GM12872 (cell line): Measurements from ENCODE around the gene GFRA4.

Source experiments
- CTCF ChIP-seq: IDR thresholded peaks from 3 replicates; pipeline ENCODE4 v1.5.1; 2011; ENCODE audit warnings: low read depth, mild to moderate bottlenecking, low read length, moderate library complexity; ENCODE audit not compliant: insufficient read depth

The GFRA4 gene

GRCh38 chr20:3699037-3699436 lies 35.8 kb upstream of the GFRA4 start:
- no peak for TF ChIP-seq CTCF

- TF ChIP-seq CTCF: no peak
Measured at GRCh38 chr20:3698591-3699001, 35.4 kb upstream of the GFRA4 start.

GRCh38 chr20:3697588-3698305 lies 34.5 kb upstream of the GFRA4 start:
- TF ChIP-seq CTCF: no peak

- TF ChIP-seq CTCF: no peak
Measured at GRCh38 chr20:3696745-3697587, 33.8 kb upstream of the GFRA4 start.

GRCh38 chr20:3696200-3696599 lies 33.0 kb upstream of the GFRA4 start:
- TF ChIP-seq CTCF: peak; percentile 45; the same call in 2 of the 3 replicates

- no peak for TF ChIP-seq CTCF
Measured at GRCh38 chr20:3694864-3695263, 31.7 kb upstream of the GFRA4 start.

GRCh38 chr20:3693376-3693775 lies 30.2 kb upstream of the GFRA4 start:
- TF ChIP-seq CTCF: no peak
